ENCODE measurements around the gene DCST2.

DCST2 gene

DNA sequence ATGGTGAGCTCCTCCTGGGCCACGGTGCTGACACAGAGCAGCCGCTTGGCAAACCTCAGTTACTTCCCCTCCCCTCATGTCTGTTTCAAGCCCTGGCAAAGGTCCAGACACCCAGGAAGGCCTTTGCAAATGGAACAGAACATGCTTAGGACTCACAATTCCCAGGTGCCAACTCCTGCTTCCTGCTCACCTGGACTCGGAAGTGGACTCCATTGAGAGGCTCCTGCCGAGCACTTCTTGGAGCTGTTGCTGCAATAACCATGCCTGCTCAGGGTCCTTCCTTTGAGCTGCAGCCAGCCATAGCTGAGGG is 10.7 kb downstream of the DCST2 start:
- H3K9ac ChIP-seq (ENCODE audit: low read length): no peak overlapping the region
- H3K9me3 ChIP-seq (ENCODE audit: insufficient read depth, low read length): no peaks in the 10 kb centered on the region
- no peak overlapping the region for H3K4me2 ChIP-seq (ENCODE audit: low read length)
- H3K4me3 ChIP-seq (ENCODE audit: low read length): no peak overlapping the region
- no peaks in the 10 kb centered on the region for H3K79me2 ChIP-seq (ENCODE audit: low read length)
- H3K4me1 ChIP-seq (ENCODE audit: low read length): peaks cover 7% of the 10 kb centered on the region
- H2AFZ ChIP-seq (ENCODE audit: low read depth, low read length): no peak overlapping the region
- H4K20me1 ChIP-seq (ENCODE audit: insufficient read depth, low read length): no peaks in the 10 kb centered on the region
- peaks cover 8% of the 10 kb centered on the region; the same call in 1 of the 2 replicates for H3K27me3 ChIP-seq (ENCODE audit: low read depth, low read length)
- H3K27ac ChIP-seq (ENCODE audit: low read length): no peak overlapping the region
- TF ChIP-seq EZH2phosphoT487 (IDR thresholded peaks at IDR 0.05; ENCODE audit: low read depth): no peak
- TF ChIP-seq, protein P1, sequence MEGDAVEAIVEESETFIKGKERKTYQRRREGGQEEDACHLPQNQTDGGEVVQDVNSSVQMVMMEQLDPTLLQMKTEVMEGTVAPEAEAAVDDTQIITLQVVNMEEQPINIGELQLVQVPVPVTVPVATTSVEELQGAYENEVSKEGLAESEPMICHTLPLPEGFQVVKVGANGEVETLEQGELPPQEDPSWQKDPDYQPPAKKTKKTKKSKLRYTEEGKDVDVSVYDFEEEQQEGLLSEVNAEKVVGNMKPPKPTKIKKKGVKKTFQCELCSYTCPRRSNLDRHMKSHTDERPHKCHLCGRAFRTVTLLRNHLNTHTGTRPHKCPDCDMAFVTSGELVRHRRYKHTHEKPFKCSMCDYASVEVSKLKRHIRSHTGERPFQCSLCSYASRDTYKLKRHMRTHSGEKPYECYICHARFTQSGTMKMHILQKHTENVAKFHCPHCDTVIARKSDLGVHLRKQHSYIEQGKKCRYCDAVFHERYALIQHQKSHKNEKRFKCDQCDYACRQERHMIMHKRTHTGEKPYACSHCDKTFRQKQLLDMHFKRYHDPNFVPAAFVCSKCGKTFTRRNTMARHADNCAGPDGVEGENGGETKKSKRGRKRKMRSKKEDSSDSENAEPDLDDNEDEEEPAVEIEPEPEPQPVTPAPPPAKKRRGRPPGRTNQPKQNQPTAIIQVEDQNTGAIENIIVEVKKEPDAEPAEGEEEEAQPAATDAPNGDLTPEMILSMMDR (IDR thresholded peaks at IDR 0.05; ENCODE audit: low read depth, low read length): no peak
- peaks cover 5% of the 10 kb centered on the region for H3K36me3 ChIP-seq (replicated peaks; ENCODE audit: low read depth, low read length)

DNA sequence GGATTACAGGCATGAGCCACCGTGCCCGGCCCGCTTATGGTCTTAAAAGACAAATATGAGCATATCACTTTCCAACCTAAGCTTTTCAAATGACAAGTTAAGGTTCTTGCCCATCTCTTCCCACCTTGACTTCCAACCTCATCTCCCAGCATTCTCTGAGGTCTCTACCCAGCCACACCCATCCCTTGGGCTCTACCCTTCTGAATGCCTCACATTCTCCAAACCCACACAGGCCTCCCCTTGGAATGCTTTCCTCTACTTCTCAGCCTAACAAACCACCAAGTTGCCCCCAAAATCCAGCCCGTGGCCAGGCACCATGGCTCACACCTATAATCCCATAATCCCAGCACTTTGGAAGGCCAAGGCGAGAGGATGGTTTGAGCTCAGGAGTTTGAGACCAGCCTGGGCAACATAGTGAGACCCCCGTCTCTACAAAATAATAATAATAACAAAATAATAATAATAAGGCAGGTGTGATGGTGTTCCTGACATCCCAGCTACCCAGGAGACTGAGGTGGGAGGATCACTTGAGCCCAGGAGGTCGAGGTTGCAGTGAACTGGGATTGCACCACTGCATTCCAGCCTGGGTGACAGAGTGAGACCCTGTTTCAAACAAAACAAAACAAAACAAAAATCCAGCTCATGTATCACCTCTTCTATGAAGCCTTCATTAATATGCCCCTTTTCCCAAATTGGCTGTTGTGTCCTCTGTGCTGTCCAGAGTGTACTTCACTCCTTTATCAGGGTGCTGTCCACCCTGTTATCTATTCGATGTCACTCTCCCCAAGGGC is 11.2 kb downstream of the DCST2 start:
- Histone ChIP-seq H3K4me3 (ENCODE audit: low read length) (no peak overlapping the region), H3K36me3 (replicated peaks; ENCODE audit: low read depth, low read length) (peaks cover 5% of the 10 kb centered on the region), H3K27ac (ENCODE audit: low read length) (no peak overlapping the region), H3K9ac (ENCODE audit: low read length) (no peak overlapping the region), H4K20me1 (ENCODE audit: insufficient read depth, low read length) (no peaks in the 10 kb centered on the region), H3K9me3 (ENCODE audit: insufficient read depth, low read length) (no peaks in the 10 kb centered on the region), H3K4me1 (ENCODE audit: low read length) (peaks cover 12% of the 10 kb centered on the region), H3K79me2 (ENCODE audit: low read length) (no peaks in the 10 kb centered on the region), H2AFZ (ENCODE audit: low read depth, low read length) (no peak overlapping the region), H3K27me3 (ENCODE audit: low read depth, low read length) (peaks cover 8% of the 10 kb centered on the region; the same call in 1 of the 2 replicates), H3K4me2 (ENCODE audit: low read length) (no peak overlapping the region)
- TF ChIP-seq, protein P1 (IDR thresholded peaks at IDR 0.05; ENCODE audit: low read depth, low read length): no peak
- TF ChIP-seq EZH2phosphoT487 (IDR thresholded peaks at IDR 0.05; ENCODE audit: low read depth): no peak

DNA sequence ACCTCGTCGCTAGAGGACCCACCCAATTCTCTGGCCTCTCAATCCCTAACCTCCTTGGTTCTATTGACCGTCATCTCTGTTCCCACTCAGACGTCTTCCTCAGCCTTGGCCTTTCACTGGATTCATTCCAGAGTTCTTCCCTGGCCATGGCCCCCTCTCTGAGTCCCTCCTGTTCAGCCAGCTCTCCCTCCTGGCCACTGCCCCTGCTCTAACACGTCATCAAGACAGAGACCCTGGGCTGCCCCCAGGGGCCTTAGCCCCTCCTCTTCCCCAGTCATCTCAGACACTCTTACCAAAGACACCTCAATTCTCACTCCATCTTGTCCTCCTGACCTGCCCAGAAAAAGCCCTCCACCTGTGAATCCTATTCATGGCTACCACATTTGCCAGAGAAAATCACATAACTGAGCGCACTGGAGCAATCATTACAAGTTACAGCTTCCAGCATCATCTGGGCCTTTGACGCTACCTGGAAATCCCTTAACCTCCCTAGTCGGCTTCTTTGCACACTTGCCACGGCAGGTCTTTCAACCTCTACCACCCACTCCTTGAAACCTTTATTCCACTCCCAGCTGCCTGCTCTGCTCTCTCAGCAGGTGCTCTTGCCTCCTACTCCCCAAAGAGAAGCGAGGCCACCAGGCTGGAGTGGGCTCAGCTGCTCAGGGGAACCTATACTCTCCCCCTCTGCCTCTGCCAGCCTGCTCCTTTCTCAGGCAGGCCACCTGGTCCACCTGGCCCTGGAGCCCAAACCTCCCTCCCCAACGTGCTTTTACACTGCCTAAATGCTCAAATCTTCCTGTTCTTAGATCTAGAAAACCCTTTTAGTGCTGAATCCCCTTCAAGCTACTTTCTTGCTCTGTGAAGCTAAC is 14.0 kb downstream of the DCST2 start:
- TF ChIP-seq, protein P1 (IDR thresholded peaks at IDR 0.05; ENCODE audit: low read depth, low read length): no peak
- Histone ChIP-seq H3K27ac (ENCODE audit: low read length) (no peak overlapping the region), H3K4me2 (ENCODE audit: low read length) (no peak overlapping the region), H2AFZ (ENCODE audit: low read depth, low read length) (no peak overlapping the region), H3K79me2 (ENCODE audit: low read length) (no peaks in the 10 kb centered on the region), H4K20me1 (ENCODE audit: insufficient read depth, low read length) (0 out of 2 replicates have a peak, but pooled peaks cover 2% of the 10 kb centered on the region), H3K9ac (ENCODE audit: low read length) (no peak overlapping the region), H3K4me3 (ENCODE audit: low read length) (no peak overlapping the region), H3K27me3 (ENCODE audit: low read depth, low read length) (peaks cover 5% of the 10 kb centered on the region; the same call in 1 of the 2 replicates), H3K9me3 (ENCODE audit: insufficient read depth, low read length) (no peaks in the 10 kb centered on the region), H3K36me3 (replicated peaks; ENCODE audit: low read depth, low read length) (peaks cover 25% of the 10 kb centered on the region), H3K4me1 (ENCODE audit: low read length) (peaks cover 30% of the 10 kb centered on the region)
